ENCODE data around the gene EFCC1. TPM values are rescaled to one million over a fixed set of nuclear protein-coding genes. Genes with fewer than 3 reads are reported as not detected.

Gene EFCC1
- total RNA-seq (0.23 and 0.76 TPM in 2 replicates), polyA plus RNA-seq (0.11 and 0.50 TPM in 2 replicates)

GRCh38 chr3:129001101-129001805, at the start of gene EFCC1:
TSS of gene EFCC1 (plus strand) at chr3:129001304. CDS start at chr3:129001629, 325 bp downstream.
- peak within 1 kb of the TSS; percentile 66 for H2AFZ ChIP-seq
- H3K27me3 ChIP-seq, result peaks cover 61% of the 10 kb centered on the region
- TF ChIP-seq EZH2 (IDR thresholded peaks at IDR 0.05; ENCODE audit: borderline replicate concordance) (no peak), CTCF (IDR thresholded peaks at IDR 0.05; ENCODE audit: poor library complexity) (no peak), EZH2phosphoT487 (IDR thresholded peaks at IDR 0.05; ENCODE audit: low read depth, severe bottlenecking, unreplicated experiment) (no peak)
- 1% methylated on average over 58 of the region's 74 CpGs for WGBS (ENCODE audit: low lambda C conversion rate, missing lambda C conversion rate)
- no peaks in the 10 kb centered on the region for H3K9me2 ChIP-seq (replicated peaks; ENCODE audit: insufficient read depth)
- peak within 1 kb of the TSS; percentile 92 for H3K4me2 ChIP-seq
- H3K4me3 ChIP-seq, result peak within 1 kb of the TSS; percentile 36
- no peak within 1 kb of the TSS for H3K27ac ChIP-seq
- H3K9me3 ChIP-seq (ENCODE audit: low read depth), result no peaks in the 10 kb centered on the region
- DNase-seq (ENCODE audit: low spot score), result peak; percentile 65
- H3K36me3 ChIP-seq (replicated peaks; ENCODE audit: insufficient read depth, low read depth), result no peaks in the 10 kb centered on the region
- no peaks in the 10 kb centered on the region for H3K79me2 ChIP-seq
- H4K20me1 ChIP-seq (ENCODE audit: insufficient read depth, poor library complexity, severe bottlenecking), result no peaks in the 10 kb centered on the region
- peaks cover 14% of the 10 kb centered on the region for H3K4me1 ChIP-seq (ENCODE audit: insufficient read depth)

- DNase-seq (ENCODE audit: low spot score), result no peak
- Histone ChIP-seq H4K20me1 (ENCODE audit: insufficient read depth, poor library complexity, severe bottlenecking) (no peaks in the 10 kb centered on the region), H3K27me3 (no peaks in the 10 kb centered on the region), H3K4me3 (no peak overlapping the region), H3K9me3 (ENCODE audit: low read depth) (no peaks in the 10 kb centered on the region), H3K9me2 (replicated peaks; ENCODE audit: insufficient read depth) (no peaks in the 10 kb centered on the region), H3K4me2 (no peak overlapping the region), H3K36me3 (replicated peaks; ENCODE audit: insufficient read depth, low read depth) (no peaks in the 10 kb centered on the region), H3K27ac (no peak overlapping the region), H3K4me1 (ENCODE audit: insufficient read depth) (no peaks in the 10 kb centered on the region), H2AFZ (no peak overlapping the region), H3K79me2 (no peaks in the 10 kb centered on the region)
- 94% methylated on average over 2 of the region's 2 CpGs for WGBS (ENCODE audit: low lambda C conversion rate, missing lambda C conversion rate)
- no peak for TF ChIP-seq EZH2phosphoT487 (IDR thresholded peaks at IDR 0.05; ENCODE audit: low read depth, severe bottlenecking, unreplicated experiment)
- TF ChIP-seq CTCF (IDR thresholded peaks at IDR 0.05; ENCODE audit: poor library complexity), result no peak
- no peak for TF ChIP-seq EZH2 (IDR thresholded peaks at IDR 0.05; ENCODE audit: borderline replicate concordance)
Measured at GRCh38 chr3:128956440-128956839, 44.7 kb upstream of the EFCC1 start.

- Histone ChIP-seq H3K36me3 (replicated peaks; ENCODE audit: insufficient read depth, low read depth) (no peaks in the 10 kb centered on the region), H3K4me3 (no peak overlapping the region), H2AFZ (no peak overlapping the region), H3K4me2 (no peak overlapping the region), H3K27ac (no peak overlapping the region), H3K27me3 (no peaks in the 10 kb centered on the region), H3K9me2 (replicated peaks; ENCODE audit: insufficient read depth) (no peaks in the 10 kb centered on the region), H3K4me1 (ENCODE audit: insufficient read depth) (peaks cover 4% of the 10 kb centered on the region), H3K9me3 (ENCODE audit: low read depth) (no peaks in the 10 kb centered on the region), H3K79me2 (no peaks in the 10 kb centered on the region), H4K20me1 (ENCODE audit: insufficient read depth, poor library complexity, severe bottlenecking) (no peaks in the 10 kb centered on the region)
- WGBS (ENCODE audit: low lambda C conversion rate, missing lambda C conversion rate), result 85% methylated on average over 8 of the region's 9 CpGs
- TF ChIP-seq EZH2phosphoT487 (IDR thresholded peaks at IDR 0.05; ENCODE audit: low read depth, severe bottlenecking, unreplicated experiment), result no peak
- no peak for TF ChIP-seq CTCF (IDR thresholded peaks at IDR 0.05; ENCODE audit: poor library complexity)
- TF ChIP-seq EZH2 (IDR thresholded peaks at IDR 0.05; ENCODE audit: borderline replicate concordance), result no peak
- DNase-seq (ENCODE audit: low spot score), result no peak
Measured at GRCh38 chr3:128965280-128965679, 35.8 kb upstream of the EFCC1 start.
